Gastroesophageal sphincter (tissue), 3 donors: ENCODE data around the gene ATE1.

Experiments used
- EP300 ChIP-seq: sonication (generic); formaldehyde crosslinking; IDR thresholded peaks from one replicate; pipeline ENCODE4 v1.6.1; 2017; ENCODE audit warnings: antibody characterized with exemption, mild to moderate bottlenecking
- TF ChIP-seq, protein P1 (sequence below), 4 experiments: fragments of 200-600 bp in 2 of 4; fragments of 450-650 bp in 2 of 4; sonication (generic) in 1 of 4; IDR thresholded peaks; one replicate each; pipeline ENCODE4 v1.5.1; 2017 to 2019; ENCODE audit warnings: antibody characterized with exemption in 4 of 4, mild to moderate bottlenecking in 2 of 4, moderate library complexity in 2 of 4

DNA sequence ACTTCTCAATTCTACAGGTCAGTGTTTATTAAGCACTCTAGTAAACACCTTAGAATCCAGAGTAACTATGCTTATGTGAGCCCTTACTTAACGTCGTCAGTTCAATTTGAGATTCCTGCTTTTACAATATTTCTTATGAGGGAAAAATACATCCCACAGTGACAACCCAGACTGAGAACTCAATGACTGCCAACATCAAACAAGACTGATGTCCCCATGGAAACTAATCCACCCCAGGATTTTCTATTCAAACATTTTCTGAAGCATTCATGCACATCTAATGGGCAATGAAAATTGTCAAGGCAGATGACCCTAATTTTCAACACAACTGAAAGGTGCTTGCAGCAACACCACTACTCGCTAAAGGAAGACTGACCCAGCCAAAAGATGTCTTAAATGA, 67.0 kb downstream of the ATE1 start:
- TF ChIP-seq, protein P1, sequence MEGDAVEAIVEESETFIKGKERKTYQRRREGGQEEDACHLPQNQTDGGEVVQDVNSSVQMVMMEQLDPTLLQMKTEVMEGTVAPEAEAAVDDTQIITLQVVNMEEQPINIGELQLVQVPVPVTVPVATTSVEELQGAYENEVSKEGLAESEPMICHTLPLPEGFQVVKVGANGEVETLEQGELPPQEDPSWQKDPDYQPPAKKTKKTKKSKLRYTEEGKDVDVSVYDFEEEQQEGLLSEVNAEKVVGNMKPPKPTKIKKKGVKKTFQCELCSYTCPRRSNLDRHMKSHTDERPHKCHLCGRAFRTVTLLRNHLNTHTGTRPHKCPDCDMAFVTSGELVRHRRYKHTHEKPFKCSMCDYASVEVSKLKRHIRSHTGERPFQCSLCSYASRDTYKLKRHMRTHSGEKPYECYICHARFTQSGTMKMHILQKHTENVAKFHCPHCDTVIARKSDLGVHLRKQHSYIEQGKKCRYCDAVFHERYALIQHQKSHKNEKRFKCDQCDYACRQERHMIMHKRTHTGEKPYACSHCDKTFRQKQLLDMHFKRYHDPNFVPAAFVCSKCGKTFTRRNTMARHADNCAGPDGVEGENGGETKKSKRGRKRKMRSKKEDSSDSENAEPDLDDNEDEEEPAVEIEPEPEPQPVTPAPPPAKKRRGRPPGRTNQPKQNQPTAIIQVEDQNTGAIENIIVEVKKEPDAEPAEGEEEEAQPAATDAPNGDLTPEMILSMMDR (IDR thresholded peaks at IDR 0.05): no peak
- TF ChIP-seq EP300: no peak
